ENCODE measurements around the gene LAD1.

The LAD1 gene

DNA sequence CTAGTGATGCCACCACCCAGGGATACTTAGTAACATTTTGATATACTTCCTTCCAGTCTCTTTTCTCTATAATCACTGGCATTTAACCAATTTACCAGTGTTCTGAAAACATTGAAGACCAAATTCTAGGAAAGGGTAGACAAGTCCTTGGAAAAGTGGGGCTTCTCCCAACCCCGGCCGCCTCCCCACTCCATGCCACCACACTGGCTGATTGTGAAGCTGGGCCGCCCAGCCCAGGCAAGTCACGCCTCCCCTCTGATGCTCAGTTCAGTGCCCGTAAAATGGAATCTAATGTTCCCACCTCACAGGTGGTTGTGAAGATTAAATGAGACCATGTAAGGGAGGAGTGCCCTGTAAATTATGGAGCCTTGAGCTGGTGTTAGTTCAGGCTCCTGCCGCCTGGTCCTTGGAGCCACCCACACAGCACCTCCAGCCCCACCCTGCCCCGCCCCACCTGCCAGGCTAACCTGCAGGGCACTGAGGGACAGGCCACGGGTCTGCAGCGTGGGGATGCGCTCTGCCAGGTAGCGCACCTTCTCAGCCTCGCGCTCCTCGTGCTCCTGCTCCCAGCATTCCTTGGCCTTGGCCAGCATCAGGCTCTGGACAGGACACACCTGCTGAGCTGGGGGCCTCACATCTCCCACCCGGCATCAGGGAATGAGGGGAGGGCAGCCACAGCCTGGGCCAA is 15.1 kb upstream of the LAD1 start:
- no peak for DNase-seq

GRCh38 chr1:201411292-201411691 is 12.2 kb upstream of the LAD1 start:
- no peak for DNase-seq

DNA sequence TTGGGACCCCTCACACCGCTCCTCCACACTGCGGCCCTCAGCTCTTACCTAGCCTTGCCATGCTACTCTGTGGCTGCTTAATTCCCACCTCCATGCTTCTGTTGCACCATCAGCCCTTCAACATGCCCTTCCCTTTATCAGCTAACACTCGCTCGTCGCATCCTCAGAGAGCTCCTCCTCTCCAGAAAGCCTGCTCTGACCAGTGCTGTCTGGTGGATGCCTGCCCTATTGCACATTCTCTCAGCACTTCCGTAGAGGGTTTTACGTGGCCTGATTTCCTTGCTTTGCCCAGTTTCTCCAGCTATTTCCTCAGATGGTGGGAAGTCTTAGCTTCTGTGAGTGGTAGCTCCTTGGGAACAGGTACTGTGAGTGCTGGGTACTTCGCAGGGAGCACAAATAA is 10.3 kb upstream of the LAD1 start:
- no peak for DNase-seq

DNA sequence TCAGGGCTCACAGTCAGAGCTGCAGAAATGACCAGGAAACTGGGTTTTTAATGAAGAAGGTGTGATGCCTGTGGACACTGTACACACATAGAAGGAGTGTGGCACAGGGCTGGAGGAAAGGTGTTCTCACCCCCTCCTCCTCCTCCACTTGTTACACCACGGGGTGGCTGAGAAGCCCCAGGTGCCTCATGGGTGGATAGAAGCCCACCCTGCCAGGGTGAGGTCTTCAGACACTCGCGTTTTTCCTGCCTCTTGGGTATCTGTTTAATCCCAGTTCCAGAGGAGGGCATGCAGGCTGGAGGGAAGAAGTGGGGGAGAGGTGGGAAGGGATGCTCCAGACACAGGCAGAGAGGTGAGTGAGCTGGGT is 9.7 kb upstream of the LAD1 start:
- no peak for DNase-seq

- peak; percentile 31 to 62 (median 47) for DNase-seq
These were observed 9.2 kb upstream of the LAD1 start for GRCh38 chr1:201408176-201408833.

GRCh38 chr1:201406831-201407406 is 7.8 kb upstream of the LAD1 start:
- no peak for DNase-seq

DNA sequence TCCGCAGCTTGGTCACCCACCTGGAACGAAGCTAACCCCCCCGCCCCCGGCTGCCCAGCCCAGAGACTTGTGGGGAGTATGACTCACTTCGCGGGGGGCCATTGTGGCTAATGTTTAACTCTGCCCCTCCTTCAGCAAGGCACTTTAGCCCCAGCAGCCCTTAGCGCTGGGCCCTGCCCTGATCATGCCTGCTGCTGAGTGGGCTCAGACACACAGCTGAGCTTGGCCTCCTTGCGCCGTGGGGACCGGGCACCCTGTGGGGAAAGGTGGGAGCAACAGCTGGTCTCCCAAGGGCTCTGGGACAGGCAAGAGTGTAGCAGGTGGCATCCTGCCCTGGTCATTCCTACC is 6.3 kb upstream of the LAD1 start:
- DNase-seq, result no peak

DNA sequence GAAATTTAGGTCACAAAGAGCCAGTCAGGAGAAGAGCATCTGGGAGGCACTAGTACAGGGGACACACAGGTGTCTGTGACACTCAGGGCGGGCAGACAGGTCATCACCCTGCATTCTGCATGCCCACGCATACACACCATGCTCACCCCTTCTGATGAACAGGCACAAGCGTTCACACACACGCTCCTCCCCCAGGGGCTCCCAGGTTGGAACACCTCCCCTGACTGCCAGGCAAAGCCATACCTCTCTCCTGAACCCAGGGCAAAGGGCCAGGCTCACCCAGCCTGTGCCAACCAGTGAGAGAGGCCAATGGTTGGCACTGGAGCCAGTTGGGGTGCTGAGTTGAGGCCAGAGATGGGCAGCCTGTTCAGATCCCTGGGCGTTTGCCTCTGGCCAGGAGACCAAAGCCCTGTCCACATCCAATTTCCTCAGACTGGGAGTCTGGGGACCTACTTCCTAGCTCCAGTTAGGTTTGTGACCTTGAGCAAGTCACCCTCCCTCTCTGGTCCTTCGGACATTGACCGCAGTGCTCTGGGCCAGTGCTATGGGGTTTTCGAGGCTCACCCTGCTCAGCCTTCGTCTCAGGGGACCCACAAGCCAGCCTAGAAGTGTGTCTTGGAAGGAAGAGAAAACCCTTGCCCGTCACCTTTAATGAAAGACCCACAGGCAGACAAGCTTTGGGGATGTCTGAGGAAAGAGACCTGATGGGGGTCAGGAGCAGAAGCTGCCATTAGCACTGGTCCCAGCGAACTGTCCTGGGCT is 5.8 kb upstream of the LAD1 start:
- DNase-seq, result no peak

GRCh38 chr1:201404055-201404454 is 4.9 kb upstream of the LAD1 start:
- DNase-seq, result no peak

GRCh38 chr1:201403359-201403758 is 4.2 kb upstream of the LAD1 start:
- no peak for DNase-seq

DNA sequence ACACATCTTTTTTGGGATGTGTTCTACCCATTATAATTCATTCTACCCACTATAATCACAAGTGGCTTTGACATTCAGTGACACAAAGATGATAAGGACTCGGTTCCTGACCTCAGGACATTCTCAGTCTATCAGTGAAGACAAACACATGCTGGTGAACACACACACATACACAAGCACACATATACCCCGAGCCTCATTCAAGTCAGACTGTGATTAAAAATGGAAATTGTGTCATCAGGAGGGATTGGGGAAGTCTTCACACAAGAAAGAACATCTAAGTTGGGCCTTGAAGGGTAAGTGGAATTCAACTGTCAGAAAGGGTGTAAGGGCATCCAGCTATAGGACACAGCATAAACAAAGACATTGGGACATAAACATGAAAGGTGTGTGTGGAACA is 2.6 kb upstream of the LAD1 start:
- DNase-seq, result no peak

DNA sequence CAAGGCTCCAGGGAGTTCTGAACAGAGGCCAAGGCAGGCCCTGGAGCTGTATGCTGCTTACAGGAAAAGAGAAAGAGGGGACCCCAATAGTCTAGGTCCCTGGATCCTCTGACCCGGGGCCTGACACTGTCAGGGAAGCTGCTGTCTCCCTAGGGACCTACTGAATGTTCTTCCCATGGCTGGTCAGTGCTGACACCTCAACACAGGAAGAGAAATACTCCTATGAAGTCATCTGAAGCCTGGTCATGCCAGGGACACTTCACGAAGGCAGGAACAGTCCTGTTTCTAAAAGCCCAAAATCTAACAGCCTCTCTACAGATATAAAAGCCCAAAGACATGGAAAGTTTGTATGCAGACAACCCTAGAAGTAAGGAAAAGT is 1.7 kb upstream of the LAD1 start:
- DNase-seq, result no peak

DNA sequence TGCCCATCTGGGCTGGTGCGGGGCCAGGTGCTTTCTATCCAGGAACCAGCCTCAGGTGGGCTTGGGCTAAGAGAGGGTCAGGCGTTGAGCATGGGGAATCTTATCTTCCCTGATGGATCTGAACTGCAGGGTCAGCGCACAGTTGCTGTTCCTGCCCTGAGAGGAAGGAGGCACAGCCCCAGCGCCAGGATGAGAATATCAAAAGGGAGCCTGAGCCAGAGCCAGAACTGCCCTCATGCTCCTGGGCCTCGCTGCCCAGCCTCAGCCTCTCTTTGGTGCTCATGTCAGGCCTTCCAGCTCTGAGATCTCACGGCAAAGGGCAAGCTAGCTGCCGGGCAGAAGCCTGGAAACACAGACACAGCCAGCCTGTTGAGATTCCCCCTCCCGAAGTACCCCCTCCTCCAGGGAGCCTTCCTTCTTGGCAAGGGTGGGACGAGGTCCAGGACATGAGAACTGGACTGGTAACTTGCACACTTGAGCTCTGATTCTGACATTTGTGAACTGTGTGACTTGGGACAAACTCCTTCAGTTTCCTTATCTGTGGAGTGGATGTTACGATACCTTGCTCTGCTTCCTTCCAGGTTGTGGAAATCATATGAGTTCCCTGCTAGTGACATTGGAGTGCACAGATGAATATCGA is 1.2 kb upstream of the LAD1 start:
- no peak for DNase-seq

GRCh38 chr1:201399352-201400126 is 415 bp upstream of the LAD1 start:
- no peak for DNase-seq

DNA sequence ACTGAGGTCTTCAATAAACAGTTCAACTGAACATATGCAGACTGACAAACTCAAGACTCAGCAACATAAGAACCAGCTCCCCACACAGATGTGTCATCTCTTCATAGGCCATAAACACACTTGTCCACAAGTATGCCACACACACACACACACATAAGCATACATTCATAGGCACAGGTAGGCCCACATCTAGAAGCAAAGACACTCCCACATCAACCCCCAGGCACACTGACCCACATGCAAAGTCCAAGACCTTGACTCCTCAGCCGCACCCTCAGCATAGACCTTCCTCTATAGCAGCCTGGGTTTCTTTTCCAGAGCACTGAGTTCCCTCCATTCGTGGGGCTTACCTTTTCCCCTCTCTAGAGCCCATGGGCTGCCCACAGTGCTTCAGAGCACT is 1.4 kb downstream of the LAD1 start:
- DNase-seq, result no peak

- no peak for DNase-seq
These were observed 2.2 kb downstream of the LAD1 start for GRCh38 chr1:201396861-201397464.

GRCh38 chr1:201395936-201396335 is 3.2 kb downstream of the LAD1 start:
- DNase-seq, result no peak

DNA sequence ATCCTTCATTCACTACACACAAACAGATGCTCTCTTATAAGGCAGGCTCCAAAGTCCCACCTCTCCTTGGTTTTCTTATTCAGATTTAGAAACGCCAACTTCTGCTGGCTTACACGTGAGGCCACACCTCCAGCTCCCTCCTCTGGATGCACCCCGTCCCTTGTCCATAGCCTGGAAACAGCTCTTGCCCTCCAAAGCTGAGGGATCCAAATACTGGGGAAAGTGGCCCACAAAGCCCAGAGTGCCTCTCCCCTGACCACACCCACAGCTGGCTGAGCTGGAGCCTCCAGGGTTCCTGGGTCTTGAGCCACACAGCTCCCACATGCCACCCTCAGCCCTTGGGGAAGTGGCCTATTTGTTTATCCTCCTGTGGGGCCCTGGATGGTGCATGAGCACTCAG is 4.5 kb downstream of the LAD1 start:
- no peak for DNase-seq

DNA sequence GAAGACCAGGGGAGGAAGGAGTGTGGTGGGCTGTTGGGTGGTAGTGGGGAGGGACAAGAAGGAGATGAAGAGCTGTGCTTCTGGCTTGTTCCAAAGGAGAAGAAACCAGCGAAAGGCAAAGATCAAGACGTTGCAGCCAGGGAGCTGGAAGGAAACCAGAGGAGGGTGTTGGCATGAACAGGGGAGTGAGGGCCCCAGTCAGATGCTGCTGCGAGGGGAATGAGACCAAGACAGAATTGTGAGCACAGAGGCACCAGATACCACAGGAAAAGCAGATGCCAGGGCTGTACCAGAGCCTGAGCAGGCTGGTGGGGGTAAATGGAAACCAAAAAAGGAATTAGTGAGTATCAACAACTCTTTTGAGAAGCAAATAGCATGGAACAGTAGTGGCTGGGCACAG is 6.0 kb downstream of the LAD1 start:
- DNase-seq, result no peak

GRCh38 chr1:201391651-201392511 is 7.2 kb downstream of the LAD1 start:
- DNase-seq, result no peak

- no peak for DNase-seq
These were observed 7.9 kb downstream of the LAD1 start for GRCh38 chr1:201391225-201391624.

Data from activated naive CD4-positive, alpha-beta T cell (primary cell).